ENCODE results near the gene HMCN2.

HMCN2 gene

GRCh38 chr9:130286781-130287428 is 21.3 kb downstream of the HMCN2 start:
- Histone ChIP-seq H3K9me3 (ENCODE audit: insufficient read depth, low read length) (no peaks in the 10 kb centered on the region), H3K36me3 (replicated peaks; ENCODE audit: low read depth, low read length) (no peaks in the 10 kb centered on the region), H3K79me2 (ENCODE audit: low read length) (no peaks in the 10 kb centered on the region), H3K4me1 (ENCODE audit: low read length) (no peaks in the 10 kb centered on the region), H3K4me2 (ENCODE audit: low read length) (no peak overlapping the region), H3K4me3 (ENCODE audit: low read length) (no peak overlapping the region), H3K27ac (ENCODE audit: low read length) (no peak overlapping the region), H2AFZ (ENCODE audit: low read depth, low read length) (no peak overlapping the region), H3K9ac (ENCODE audit: low read length) (no peak overlapping the region), H3K27me3 (ENCODE audit: low read depth, low read length) (peaks cover 33% of the 10 kb centered on the region), H4K20me1 (ENCODE audit: insufficient read depth, low read length) (no peaks in the 10 kb centered on the region)
- TF ChIP-seq EZH2phosphoT487 (IDR thresholded peaks at IDR 0.05; ENCODE audit: low read depth) (no peak), CTCF (IDR thresholded peaks at IDR 0.05; ENCODE audit: low read depth, low read length) (no peak)

GRCh38 chr9:130287736-130288135 is 22.2 kb downstream of the HMCN2 start:
- no peak overlapping the region for H3K27ac ChIP-seq (ENCODE audit: low read length)
- H4K20me1 ChIP-seq (ENCODE audit: insufficient read depth, low read length), result no peaks in the 10 kb centered on the region
- no peaks in the 10 kb centered on the region for H3K79me2 ChIP-seq (ENCODE audit: low read length)
- H3K9ac ChIP-seq (ENCODE audit: low read length), result no peak overlapping the region
- peaks cover 35% of the 10 kb centered on the region for H3K27me3 ChIP-seq (ENCODE audit: low read depth, low read length)
- H3K4me2 ChIP-seq (ENCODE audit: low read length), result no peak overlapping the region
- TF ChIP-seq CTCF (IDR thresholded peaks at IDR 0.05; ENCODE audit: low read depth, low read length), result no peak
- TF ChIP-seq EZH2phosphoT487 (IDR thresholded peaks at IDR 0.05; ENCODE audit: low read depth), result no peak
- H2AFZ ChIP-seq (ENCODE audit: low read depth, low read length), result no peak overlapping the region
- H3K4me3 ChIP-seq (ENCODE audit: low read length), result no peak overlapping the region
- no peaks in the 10 kb centered on the region for H3K9me3 ChIP-seq (ENCODE audit: insufficient read depth, low read length)
- H3K36me3 ChIP-seq (replicated peaks; ENCODE audit: low read depth, low read length), result no peaks in the 10 kb centered on the region
- no peaks in the 10 kb centered on the region for H3K4me1 ChIP-seq (ENCODE audit: low read length)

- H3K4me3 ChIP-seq (ENCODE audit: low read length), result no peak overlapping the region
- no peak overlapping the region for H3K27ac ChIP-seq (ENCODE audit: low read length)
- no peaks in the 10 kb centered on the region for H3K36me3 ChIP-seq (replicated peaks; ENCODE audit: low read depth, low read length)
- H3K27me3 ChIP-seq (ENCODE audit: low read depth, low read length), result peaks cover 38% of the 10 kb centered on the region
- no peak for TF ChIP-seq CTCF (IDR thresholded peaks at IDR 0.05; ENCODE audit: low read depth, low read length)
- TF ChIP-seq EZH2phosphoT487 (IDR thresholded peaks at IDR 0.05; ENCODE audit: low read depth), result no peak
- no peaks in the 10 kb centered on the region for H3K4me1 ChIP-seq (ENCODE audit: low read length)
- no peak overlapping the region for H2AFZ ChIP-seq (ENCODE audit: low read depth, low read length)
- no peaks in the 10 kb centered on the region for H3K79me2 ChIP-seq (ENCODE audit: low read length)
- H3K4me2 ChIP-seq (ENCODE audit: low read length), result no peak overlapping the region
- H3K9ac ChIP-seq (ENCODE audit: low read length), result no peak overlapping the region
- H3K9me3 ChIP-seq (ENCODE audit: insufficient read depth, low read length), result no peaks in the 10 kb centered on the region
- H4K20me1 ChIP-seq (ENCODE audit: insufficient read depth, low read length), result no peaks in the 10 kb centered on the region
These were observed 22.8 kb downstream of the HMCN2 start for GRCh38 chr9:130288393-130288792.

GRCh38 chr9:130288926-130289690 is 23.5 kb downstream of the HMCN2 start:
- Histone ChIP-seq H3K4me1 (ENCODE audit: low read length) (no peaks in the 10 kb centered on the region), H3K79me2 (ENCODE audit: low read length) (no peaks in the 10 kb centered on the region), H3K27ac (ENCODE audit: low read length) (no peak overlapping the region), H3K9ac (ENCODE audit: low read length) (no peak overlapping the region), H3K9me3 (ENCODE audit: insufficient read depth, low read length) (no peaks in the 10 kb centered on the region), H4K20me1 (ENCODE audit: insufficient read depth, low read length) (no peaks in the 10 kb centered on the region), H3K27me3 (ENCODE audit: low read depth, low read length) (peaks cover 33% of the 10 kb centered on the region), H2AFZ (ENCODE audit: low read depth, low read length) (no peak overlapping the region), H3K4me2 (ENCODE audit: low read length) (no peak overlapping the region), H3K4me3 (ENCODE audit: low read length) (no peak overlapping the region), H3K36me3 (replicated peaks; ENCODE audit: low read depth, low read length) (no peaks in the 10 kb centered on the region)
- no peak for TF ChIP-seq CTCF (IDR thresholded peaks at IDR 0.05; ENCODE audit: low read depth, low read length)
- no peak for TF ChIP-seq EZH2phosphoT487 (IDR thresholded peaks at IDR 0.05; ENCODE audit: low read depth)

Data from OCI-LY3 (cell line).